SK-N-DZ (cell line): ENCODE data around the gene CAMKMT.

Experiments
- DNase-seq: peaks from one replicate; pipeline ENCODE4 v3.0.0-alpha.2; 2015; ENCODE audit warnings: low spot score

CAMKMT gene

DNA sequence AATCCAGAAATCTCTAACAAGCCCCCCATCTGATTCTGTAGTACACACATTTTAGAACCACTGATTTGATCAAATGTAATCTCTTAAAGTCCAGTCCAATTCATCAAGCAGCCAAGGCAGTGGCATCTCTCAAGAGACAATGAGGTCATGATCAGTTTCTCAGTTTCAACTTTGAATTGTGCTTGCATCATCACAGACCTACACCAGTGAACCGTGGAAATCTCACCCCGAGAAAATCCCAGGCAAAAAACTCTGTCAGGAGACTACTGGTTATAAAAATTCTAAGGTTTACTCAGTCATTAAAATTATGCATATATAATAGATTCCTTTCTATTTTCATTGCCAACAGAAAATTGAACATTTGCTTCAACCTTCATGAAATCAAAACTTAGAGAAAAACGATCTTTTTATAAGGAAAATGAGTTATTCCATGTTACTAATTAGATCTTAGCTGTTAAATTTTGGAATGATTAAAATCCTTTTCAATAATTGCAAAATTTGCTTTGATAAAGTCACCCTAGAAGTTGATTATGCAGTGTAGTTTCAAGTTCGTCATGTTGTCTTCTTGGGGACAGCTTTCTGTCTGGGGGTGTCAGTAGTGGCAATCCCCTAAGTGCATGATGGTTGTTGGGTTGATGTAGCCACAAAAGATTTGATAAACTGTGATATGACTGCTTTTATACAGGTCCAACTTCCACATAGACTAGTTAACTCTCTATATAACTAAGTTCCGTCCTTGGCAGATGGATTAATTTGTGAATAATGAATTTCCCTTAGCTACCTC is 235.0 kb downstream of the CAMKMT start:
- DNase-seq, result peak; percentile 37

DNA sequence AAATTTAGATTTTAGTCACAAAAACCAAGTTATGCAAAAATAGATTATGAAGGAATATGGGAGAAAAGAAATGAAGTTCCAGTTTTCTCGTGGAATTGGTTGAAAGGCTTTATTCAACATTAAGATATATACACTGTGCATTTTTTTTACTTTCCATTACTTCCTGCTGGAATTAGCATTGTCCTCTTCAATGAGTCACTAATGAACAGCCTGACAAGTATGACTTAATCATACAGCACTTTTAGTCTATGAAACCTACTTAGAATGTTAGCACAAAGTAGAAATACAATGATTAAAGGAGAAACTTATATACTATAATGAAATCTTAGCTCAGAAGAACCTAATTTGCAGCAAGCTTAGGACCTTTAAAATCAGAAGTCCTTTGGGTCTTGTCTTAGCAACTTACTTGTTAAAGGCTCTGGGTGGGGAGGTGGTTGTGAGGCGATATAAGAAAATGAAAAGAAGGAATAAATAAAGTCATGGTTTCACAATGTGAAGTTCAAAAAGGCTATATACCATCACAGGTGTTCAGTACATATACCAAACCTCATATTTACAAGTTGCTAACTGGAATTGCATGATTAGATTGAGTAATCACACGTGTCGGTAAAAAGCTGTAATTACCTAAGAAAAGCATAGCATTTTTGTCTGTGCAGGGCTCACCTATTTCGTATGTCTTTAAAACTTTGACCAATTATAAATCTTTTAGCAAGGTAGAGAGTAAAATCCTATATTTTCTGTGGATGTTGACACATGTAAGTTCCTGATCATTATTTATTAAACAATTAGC is 236.8 kb downstream of the CAMKMT start:
- no peak for DNase-seq

DNA sequence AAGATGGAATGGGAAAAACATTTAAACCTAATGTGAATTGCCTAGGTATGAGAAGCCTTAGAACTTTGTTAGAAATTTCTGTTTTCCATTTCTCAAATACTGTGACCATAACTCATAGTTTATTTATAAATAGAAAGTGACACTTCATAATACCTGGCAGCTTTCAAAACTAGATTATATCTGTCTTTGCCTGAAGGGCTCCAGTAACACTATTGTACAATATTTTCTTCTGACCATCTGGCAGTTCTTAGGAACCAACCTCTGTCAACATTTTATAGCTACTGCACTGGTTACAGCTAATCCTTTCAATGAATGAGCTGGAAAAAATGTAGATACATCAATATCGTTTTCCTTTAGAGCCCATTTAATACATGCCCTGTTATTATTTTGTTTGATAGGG is 237.4 kb downstream of the CAMKMT start:
- DNase-seq, result peak; percentile 65

DNA sequence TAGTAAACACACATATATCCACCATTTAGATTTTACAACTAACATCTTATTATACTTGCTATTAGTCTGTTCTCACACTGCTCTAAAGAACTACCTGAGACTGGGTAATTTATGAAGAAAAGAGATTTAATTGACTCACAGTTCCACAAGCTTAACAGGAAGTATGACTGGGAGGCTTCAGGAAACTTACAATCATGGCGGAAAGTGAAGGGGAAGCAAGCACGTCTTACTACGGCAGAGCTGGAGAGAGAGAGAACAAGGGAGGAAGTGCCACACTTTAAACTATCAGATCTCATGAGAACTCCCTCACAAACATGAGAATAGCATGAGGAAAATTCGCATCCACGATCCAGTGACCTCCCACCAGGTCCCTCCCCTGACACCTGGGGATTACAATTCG is 240.7 kb downstream of the CAMKMT start:
- DNase-seq, result no peak

DNA sequence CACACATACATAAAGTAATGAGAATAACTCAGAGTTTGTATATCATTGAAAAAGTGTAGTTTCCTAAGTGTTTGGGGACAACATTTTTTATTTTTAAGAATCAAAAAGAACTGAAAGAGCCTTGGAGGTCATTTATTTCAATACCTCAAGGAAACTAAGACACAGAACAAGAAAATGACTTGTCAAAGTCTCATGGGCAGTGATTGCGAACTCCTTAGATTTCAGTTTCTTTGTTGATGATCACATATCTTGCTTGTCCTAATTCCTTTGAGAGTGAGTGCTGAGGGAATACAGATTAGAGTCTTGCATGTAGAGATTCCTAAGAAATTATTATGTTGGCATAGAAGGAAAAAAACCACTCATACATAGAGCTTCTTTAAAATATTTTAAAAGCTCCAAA is 243.8 kb downstream of the CAMKMT start:
- no peak for DNase-seq

DNA sequence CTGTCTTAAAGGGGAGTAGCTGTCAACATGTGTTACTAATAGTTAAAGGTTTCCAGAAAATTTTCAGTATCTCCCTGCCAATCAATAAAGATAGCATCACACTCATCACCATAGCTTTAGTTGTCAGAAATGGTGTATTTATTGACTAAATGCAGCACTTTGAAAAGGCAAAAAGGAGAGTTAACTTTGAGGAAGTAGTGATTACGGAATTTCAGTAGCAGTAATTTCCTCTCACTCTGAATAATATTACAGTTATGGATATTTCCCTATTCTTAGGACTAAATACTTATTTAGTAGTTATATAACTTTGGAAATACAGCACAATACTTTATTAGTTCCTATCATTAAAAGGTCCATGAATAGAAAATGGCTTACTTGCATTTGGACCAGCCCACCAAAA is 250.5 kb downstream of the CAMKMT start:
- DNase-seq, result no peak

DNA sequence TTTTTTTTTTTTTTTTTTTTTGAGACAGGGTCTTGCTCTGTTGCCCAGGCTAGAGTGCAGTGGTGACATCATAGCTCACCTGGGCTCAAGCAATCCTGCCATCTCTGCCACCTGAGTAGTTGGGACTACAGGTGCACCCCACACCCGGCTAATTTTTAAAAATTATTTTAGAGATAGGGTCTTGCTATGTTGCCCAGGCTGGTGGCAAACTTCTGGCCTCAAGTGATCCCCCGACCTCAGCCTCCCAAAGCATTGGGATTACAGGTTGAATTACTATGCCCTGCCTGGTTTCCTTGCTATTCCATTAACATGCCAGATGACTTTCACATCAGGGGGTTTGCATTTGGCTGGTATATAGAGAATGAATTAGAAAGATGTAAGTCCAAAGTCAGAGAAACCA is 253.2 kb downstream of the CAMKMT start:
- DNase-seq, result no peak

DNA sequence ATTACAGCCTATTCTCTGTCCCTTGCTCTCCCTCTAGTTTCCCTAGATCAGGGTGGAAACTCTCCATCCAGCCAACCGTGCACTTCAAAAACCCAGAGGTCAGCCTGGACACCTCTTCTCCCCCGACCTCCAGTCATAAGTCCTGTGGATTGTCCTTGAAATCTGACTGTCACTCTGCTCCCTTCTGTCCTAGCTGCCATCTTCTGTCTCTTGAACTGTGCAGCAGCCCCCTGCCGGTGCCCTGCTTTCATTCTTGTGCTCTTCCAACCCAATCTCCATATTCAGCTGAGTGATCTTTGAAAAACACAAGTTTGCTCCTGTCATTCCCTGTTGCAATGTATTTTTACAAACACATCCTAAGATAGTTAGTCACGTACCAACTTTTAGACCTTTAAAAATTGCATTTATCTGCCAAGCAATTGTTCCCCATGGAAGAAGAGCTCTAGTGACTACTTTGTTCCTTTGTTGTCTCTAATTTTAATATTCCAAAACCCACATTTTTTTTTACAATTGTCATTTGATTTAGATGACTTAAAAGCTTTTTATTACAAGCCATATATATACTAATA is 254.3 kb downstream of the CAMKMT start:
- DNase-seq, result peak; percentile 59

DNA sequence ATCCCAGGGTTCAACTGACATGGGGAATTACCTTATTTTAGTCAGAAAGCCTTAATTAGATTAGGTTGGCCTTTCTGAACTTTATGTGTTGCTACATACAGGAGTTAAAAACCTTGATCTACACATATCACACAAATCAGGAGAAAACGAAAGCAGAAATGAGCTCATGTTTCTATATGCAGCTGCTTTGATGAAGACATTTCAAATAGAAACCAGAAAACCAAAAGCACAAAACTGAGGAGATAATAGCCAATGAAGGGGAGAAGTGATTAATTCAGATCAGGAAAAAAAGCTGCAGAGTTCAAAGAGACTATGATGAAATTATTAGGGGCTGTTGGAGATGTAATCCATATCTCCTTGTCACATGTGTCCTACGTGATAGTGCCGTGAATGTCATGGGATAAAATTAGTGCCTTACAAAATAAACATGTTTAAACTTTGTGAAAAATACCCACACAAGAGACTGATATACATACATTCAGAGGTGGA is 255.0 kb downstream of the CAMKMT start:
- no peak for DNase-seq

DNA sequence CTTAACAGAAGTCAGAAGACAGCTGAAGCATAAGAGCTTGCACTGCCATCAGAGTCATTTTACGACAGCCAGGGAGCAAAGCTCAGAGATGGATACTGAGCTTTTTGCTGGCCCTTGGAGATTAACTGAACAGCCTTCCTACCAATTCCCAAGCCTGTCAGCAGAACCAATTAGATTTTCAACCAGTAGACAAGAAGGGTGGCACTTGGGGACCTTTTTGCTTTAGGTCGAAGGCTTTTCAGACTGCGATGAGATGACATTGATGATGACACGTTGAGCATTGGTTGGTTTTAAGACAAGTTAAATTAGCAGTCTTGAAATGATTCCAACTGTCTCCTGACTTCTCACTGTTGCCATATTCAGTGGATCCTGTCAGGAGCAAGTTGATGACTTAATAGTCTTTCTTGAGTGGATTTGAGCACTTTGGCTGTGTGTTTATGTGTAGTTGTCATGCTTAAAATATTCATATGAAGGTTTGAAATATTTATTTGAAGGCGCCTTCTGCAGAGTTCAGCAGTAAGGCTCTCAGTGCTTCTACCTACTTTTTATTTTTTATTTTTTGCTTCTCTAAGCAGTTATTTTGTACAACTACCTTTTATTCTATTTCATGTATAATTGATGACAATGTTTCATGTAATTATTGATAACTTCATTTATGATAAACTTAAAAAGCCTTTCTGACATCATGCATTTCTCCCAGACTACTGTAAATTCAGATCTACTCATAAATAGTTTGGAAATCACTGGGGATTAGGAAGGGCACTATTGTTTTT is 256.7 kb downstream of the CAMKMT start:
- peak; percentile 38 for DNase-seq

DNA sequence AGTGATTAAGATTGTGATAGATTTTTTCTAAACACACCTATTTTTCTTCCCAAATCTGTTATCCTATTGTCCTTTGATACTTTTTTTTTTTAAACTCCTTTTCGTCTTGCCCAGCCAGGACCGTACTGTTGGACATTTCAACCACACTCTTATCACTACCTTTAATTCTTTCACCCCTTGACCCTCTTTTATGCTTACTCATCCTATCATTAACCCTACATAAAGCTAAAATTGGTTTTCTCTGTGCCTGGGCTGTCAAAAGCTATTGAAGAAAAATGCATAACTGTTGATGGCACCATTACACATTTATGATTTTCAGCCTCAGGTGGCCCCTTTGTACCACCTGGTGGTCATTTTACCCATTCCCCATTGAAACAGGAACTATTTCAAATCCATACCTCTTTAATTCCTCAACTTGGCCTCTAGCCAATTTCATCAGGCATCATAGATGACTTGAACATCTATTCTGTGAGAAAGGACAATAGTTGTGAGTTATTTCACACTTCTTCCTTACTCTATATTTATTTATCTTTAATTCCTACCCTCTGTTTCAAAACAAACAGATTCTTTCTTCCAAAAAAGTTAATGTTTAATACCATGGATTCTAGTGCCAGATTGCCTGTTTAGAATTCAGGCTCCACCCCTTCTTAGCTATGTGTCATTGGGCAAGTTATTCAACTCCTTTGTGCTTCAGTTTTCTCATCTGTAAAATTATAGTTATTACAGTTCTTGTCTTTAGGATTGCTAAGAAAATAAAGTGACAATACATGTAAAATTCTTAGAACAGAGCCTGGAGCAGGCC is 258.6 kb downstream of the CAMKMT start:
- DNase-seq, result no peak

DNA sequence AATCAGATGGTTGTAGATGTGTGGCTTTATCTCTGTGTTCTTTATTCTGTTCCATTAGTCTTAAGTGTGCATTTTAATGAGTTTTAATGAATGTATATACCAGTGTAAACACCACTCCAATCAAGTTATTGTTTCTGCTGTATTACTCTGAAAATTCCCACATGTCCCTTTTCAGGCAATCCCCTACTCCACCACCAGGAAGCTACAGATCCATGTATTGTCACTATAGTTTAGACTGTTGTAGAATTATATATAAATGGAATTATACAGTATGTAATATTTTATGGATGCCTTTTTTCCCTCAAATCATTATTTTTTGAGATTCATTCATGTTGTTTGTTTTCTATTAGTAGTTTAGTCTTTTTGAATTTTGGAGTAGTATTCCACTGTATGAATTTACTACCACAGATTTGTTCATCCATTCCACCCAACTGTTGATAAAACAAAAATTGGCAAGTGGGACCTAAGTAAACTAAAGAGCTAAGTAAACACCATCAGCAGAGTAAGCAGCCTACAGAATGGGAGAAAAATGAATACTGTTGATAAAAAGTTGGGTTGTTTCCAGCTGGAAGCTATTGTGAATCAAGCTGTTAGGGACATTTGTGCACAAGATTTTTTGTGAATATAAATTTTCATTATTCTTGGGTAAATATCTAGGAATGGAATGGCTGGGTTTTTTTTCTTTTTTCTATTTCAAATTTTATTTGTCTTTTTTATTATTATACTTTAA is 262.0 kb downstream of the CAMKMT start:
- no peak for DNase-seq

DNA sequence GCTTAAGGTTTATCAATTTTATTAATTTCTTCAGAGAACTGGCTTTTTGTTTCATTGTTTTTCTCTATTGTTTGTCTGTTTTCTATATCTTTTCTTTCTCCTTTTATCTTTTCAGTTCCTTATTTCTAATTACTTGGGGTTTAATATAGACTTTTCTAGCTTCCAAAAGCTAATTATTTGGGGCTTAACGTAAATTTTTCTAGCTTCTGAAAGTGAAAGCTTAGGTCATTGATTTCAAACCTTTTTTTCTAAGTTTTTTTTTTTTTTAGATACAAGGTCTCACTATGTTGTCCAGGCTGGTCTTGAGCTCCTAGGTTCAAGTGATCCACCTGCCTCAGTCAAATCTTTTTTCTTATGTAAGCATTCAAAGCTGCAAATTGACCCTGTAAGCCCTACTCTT is 266.6 kb downstream of the CAMKMT start:
- DNase-seq, result no peak

DNA sequence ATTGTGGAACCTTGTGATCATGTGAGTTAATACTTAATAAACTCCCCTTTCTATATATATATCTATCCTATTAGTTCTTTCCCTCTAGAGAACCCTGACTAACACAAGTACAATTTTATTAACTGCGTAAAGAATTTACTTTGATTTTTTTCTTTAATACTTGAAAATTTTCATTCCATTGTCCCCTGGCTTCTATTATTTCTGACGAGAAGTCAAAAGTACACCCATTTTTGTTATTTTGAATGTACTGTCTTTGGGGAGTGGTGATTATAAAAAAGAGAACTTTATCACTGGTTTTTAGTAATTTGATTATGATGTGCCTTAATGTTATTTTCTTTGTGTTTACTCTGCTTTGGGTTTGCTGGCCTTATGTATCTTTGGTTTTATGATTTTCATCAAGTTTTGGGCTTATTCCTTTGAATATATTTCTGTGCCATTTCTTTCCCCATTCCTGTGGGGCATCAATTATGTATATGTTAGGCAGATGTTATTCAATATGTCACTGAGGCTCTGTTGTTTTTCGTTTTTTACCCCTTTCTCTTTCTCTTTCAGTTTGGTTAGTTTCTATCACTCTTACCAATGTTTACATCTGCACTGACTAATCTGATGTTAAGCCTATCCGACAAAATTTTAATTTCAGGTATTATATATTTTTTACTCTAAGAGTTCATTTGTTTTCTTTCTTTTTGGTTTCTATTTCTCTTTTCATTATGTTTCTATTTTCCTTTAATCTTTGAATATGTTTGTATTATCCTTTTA is 271.4 kb downstream of the CAMKMT start:
- no peak for DNase-seq

DNA sequence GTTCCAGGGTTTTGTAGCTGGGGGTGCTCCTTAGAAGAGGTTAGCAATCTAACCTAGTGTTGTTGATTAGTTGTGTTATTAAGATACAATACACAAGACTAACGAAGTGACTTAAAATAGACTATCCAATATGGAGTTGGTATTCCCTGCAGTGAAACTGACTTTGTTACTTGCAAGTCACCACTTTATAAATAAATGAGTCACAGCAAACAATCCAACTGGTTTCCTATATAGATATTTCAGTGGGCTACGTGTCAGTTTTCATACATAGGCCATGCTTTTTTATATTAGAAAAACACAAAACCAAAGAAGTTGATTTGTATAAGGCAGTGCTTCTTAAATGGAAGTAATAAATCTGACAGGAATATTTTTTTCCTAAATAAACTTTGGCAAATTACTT is 274.0 kb downstream of the CAMKMT start:
- DNase-seq, result no peak

DNA sequence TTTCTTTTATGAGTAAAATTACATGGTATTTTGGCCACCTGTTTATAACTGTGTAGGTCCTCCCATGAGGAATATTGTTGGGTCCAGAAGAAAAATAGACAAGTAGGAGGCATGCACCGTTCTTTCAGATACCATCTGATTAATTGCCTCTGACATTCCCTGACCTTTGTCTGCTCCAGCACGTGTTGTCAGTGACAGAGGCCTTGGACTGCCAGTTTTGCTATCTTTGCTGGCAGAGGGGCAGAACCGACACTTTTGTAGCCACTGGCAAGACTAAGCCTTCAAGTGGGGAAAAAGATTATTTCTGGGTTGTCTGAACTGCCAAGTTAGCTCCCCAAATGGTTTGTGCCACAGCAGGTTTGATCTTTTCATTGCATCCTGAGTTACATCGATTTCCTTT is 276.9 kb downstream of the CAMKMT start:
- peak; percentile 68 for DNase-seq

DNA sequence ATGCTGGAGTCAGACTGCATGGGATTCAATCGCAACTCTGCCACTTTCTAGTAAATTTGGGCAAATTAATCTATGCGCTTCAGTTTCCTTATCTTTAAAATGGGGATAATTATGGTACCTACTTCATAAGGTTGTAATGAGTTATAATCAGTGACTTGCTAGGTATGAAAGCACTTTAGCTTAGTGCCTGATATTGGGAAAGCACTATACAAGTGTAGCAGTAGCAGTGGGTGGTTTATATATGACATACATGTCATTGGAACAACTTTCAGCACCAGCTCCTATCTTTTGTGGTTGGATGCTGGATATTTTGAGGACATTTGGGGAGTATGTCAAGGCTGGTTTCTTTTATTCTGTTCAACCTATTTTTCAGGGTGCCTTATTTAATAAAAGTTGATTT is 277.7 kb downstream of the CAMKMT start:
- no peak for DNase-seq

DNA sequence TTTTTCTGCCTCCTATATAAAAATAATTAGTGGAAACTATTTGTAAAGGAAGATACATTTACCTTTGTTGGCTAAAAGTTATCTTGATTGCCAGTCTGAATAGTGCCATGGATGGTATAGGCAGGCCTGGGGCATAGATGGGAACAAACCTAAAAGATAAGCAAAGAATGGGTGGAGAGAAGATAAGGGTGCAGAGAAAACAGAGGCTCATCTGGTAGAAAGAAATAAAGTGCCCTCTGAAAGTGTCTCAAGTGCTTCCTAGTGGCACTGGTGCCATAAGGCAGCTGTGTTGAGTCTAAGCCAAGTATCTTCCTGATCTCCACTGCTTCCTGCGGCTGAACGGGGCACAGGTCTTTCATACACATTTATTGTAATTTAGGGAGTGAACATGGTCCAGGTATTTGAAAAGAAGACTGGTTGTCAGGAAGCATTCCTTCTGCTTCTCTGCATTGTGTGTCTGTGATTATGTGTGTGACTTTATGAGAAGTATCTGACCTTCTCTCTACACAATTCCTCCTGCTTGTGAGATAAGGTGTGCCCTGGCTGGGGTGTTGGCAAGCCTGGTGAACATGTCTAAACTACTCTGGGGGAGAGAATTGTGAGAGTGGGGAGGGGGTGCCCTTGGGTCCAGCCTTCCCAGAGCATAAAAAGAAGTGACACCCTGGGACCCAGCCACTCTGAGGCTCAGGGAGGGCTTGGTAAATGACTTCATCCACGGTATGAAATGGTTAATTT is 280.5 kb downstream of the CAMKMT start:
- no peak for DNase-seq

DNA sequence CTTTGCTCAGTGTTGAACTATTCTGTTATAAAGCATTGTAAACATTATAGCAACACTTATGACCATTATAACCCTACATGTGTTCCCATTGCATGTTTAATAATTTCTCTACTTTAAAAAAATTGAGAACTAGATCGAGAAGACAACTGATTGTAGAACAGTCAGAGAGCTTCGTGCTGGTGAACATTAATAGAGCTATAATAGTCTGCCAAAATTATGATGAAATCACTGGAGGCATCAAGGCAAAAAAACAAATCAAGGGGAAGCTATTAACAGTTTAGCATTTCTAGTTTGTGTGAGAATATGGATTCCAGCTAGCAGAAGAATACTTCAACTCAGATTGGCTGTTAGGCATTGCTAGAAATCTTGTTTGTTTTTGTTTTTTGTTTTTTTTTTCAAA is 284.2 kb downstream of the CAMKMT start:
- no peak for DNase-seq
